HG02840 (cell line): ENCODE measurements around the gene LSM5.
A peak's percentile ranks its signal among the peaks of the same experiment; 100 is the strongest.

Experiments used
- ATAC-seq: cut with Tn5 transposase; IDR thresholded peaks from one replicate; pipeline ENCODE4 v1.9.1; 2021; ENCODE audit warnings: mild to moderate bottlenecking, moderate library complexity, moderate number of reproducible peaks; ENCODE audit not compliant: unreplicated experiment, low FRiP score

Gene LSM5

DNA sequence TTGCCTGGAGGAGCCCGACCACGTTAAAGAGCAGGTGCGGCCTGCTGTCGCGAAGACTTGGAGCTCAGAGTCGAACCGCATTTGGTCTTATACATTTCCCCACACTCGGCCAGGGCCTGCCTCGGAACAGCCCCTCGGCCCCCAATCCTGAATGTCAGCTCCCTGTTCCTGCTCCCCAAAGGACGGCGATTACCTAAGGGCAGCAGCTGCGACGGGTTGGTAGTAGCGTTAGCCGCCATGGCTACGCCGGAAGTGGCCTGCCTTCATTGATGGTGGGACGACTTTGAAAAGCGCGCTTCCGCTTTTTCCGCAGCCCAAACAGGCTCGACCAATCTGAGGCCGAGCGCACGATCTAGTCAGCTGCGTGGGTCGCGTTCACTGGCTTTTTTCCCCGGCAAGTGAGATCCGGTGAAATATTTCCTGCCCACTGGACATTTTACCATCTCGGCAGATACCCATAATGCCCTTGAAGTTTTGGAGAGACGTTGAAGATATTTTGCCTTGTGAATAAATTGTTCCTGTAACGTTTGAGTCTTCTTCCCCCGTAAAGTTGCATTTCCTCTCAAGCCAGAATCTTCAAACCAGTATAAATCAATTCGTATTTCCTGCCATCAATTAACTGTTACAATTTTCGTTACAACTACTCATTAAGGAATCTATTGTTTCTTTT is at the start of gene LSM5:
Gene LSM5, minus strand, starts transcription at position 254 of the 670 bp plus-strand sequence. Its CDS starts 15 bp downstream, at position 239.
- peak; percentile 82 for ATAC-seq

DNA sequence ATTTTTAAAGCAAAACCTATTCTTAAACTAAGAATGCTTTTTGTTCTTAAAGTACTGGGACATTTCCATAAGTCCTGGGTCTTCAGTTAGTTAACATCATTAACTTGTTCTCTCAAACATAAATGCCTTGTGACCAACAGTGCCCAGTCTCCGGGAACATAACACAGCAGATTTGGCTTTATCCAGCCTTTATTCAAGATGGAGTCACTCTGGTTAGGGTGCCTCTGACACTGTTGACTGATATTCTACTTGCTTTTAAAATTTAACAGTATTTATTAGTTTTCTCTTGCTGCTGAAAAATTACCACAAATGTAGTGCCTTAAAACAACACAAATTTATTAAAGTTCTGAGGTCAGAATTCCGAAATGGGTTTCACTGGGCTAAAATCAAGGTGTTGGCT is 49.2 kb upstream of the LSM5 start:
- no peak for ATAC-seq

DNA sequence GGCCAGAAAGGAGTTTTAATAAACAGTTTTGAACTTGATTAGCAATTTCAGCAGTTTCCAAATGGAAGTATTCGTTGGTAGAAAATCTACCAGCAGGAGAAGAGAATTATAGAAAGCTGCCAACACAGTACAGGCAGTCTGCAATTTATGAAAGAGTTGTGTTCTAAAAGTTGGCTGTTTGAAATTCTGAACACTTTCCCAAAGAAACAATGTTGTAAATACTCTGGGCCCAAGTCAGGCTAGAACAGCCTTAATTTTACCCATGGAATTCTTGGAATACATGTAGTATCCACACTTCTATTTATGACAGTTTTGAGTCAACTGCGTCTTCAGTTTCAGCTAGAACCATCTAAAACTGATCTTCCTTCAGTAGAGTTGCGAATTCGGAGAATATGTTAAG is 47.6 kb upstream of the LSM5 start:
- no peak for ATAC-seq

DNA sequence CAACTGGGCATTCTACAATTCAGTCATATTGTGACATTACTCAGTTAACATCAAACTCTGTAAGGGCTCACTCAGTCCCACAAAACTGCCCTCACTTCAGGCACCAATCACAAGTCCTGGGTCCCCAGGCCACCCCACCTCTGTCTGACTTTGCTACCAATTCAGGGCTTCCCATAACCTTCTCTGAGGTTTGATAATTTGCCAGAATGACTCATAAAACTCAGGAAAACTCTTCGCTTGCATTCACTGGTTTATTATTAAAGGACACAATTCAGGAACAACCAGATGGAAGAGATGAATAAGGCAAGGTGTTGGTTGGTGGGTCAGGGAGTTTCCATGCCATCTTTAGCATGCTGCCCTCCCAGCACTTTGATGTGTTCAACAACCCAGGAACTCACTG is 46.4 kb upstream of the LSM5 start:
- ATAC-seq: no peak

DNA sequence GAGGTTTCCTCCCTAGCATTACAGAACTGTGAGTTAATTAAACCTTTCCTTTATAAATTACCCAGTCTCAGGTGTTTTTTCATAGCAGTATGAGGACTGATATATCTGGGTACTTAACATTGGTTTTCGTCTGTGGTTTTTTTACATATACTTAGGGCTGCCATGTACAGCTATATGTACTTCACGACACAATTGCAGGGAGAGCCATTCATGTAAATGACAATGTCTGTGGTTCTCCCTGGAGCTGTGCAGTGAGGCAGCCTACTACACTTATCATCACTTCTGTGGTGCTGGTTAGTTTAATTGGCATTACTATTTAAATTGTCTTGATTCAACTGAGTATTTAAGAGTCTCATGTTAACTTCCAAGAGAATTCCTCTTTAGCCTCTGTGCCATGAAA is 45.8 kb upstream of the LSM5 start:
- ATAC-seq: no peak

DNA sequence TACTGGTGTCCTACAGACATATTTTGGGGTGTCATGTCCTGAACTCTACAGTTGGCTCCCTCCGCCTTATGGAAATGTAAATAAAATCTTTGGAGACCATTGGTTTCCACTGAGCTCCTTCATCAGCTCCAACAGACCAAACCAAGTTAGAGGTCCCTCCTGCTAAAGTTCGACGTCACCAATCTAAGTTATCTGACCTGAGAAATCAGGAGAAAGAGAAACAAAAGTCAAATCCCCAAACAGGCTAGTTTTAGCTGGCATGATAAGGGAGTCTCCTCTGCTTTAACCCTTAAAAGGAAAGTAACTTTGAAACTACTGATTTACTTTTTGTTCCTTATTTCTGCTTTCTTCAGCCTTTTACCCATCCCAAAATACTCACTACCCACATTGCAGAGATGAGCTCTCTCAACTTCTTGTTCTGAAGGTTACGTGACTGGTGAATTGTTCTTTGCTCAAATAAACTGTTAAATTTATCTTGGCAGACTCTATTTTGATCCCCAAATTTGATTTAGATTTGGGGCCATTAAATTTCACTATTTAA is 45.1 kb upstream of the LSM5 start:
- ATAC-seq: no peak

DNA sequence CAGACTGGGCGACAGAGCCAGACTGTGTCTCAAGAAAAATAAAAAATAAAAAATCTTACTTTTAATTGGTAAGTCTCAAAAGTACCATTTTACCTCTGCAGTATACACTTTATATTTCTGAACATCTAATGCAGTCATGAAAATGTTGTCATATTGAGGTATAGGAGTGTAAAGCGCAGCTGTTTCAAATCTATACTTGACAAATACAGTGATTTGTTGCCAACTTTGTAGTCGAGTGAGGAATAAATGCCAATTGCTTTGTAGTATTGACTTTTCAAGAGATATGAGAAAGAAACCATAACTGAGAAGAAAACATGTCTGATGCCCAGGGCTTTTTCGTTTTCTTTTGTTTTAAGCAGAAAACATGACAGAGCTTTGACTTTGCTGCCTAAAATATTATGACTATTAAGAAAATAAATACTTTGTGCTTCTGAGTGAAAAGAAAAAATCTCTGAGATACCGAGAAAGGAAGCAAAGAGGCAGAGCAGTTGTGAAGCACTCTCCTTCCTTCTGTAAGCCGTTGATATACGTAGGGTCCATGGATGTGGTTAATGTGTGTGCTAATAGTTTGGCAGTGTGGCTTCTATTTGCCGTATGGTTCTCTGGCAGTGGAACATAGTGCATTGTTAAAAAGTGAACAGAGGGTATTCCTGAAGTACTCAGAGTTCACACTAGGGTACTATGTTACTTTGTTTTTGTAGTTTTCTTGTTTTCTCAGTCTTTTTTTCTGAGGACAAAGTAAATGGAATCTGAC is 43.3 kb upstream of the LSM5 start:
- ATAC-seq: no peak

DNA sequence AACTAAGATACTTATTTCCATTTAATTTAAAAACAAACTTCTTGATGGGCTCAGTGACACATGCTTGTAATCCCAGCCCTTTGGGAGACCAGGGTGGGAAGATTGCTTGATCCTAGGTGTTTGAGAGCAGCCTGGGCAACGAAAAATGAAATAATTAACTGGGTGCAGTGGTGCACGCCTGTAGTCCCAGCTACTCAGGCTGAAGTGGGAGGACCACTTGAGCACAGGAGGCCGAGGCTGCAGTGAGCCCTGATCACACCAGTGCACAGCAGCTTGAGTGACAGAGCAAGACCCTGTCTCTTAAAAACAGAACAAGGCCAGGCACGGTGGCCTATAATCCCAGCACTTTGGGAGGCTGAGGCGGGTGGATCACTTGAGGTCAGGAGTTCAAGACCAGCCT is 42.5 kb upstream of the LSM5 start:
- no peak for ATAC-seq

DNA sequence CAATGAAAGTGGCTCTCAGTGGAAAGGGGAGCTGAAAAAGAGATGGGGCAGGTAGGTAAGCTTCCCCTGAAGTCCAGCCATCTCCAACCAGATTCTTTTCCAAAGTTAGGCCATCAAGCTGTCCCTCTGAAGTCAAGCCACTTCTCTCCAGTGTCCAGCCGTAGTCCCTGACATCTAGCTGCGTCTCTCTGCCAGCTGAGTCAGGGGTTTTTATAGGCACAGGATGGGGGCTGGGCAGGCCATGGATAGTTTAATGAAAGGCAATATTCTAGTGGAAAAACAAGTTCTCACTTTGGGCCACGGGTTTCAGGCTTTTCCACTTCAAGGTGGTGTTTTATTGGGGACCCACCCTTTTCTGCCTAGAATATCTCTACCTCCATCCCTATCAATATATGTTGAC is 41.9 kb upstream of the LSM5 start:
- no peak for ATAC-seq

DNA sequence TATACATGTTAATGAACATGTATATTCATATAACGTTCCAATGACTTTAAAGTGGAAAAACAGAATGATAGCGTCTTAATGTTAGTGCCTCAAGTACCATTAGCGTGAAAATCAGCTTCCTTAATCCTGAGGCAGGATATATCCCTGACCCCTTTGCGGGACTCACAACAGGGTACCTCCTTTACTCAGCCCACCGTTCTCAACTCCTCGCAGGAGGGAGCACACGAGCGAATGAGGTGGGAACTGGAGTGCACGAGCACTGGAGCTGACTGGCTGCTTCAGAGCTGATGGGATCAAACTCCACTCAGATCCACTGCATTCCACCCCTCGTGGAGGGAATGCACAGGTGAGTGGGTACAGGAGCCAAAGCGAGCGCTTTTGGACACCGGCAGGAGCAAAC is 41.2 kb upstream of the LSM5 start:
- ATAC-seq: no peak

DNA sequence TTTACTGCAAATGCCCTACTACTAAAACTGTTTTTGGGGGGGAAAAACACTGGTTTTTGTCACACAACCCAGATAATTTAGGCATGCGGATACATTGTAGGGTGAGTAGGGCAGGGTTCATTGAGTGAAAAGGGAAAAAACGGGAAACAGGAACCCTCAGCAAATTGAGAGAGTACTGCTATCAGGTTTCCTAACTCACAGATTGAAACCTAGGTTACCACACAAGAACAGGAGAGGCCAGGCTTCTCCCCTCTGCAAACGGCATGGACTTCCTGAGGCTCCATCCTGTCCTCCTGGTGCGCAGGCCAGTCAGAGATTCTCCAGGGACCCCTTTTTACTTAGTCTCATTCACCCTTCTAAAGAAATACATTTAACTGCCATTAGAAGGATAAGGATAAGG is 35.7 kb upstream of the LSM5 start:
- no peak for ATAC-seq

DNA sequence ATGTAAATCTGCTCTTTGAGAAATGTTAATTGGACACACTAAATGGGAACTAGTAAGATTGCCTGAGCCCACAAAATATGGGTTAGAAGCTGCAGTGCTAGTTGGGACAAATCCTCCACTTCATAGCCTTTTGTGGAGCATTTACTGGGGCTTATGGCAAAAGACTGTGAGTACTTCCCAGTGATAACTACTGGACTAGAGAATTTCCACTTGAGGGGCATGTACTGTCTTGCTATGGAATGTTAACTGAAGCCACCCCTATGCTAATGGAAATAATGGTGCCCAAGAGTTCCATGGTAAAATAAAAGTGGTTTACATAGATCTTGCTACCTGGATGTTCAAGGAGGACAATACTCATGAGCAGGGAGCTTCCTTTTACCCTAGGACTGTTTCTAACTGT is 34.5 kb upstream of the LSM5 start:
- ATAC-seq: no peak

DNA sequence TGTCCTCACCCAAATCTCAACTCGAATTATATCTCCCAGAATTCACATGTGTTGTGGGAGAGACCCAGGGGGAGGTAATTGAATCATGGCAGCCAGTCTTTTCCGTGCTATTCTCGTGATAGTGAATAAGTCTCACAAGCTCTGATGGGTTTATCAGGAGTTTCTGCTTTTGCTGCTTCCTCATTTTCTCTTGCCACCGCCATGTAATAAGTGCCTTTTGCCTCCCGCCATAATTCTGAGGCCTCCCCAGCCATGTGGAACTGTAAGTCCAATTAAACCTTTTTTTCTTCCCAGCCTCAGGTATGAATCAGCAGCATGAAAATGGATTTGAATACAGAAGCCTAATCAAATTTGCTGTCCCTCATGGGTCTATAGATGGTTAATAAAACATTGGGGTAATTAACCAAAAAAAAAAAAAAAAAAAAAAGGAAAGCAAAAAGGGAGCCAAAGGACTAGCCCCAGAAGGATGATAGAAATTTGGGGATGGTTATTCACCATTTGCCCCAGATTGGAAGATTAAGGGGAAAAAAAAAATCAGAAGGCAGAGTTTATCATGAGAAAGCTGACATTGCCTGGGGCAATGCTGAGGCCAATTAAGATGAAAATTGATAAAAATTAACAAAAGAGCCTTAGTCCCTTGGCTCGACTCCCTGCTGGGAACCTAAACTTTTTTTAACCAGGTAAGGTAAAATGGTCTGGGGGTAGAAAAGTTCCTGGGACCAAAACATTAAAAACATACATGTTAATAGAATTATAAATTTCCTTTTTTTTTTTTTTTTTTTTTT is 32.8 kb upstream of the LSM5 start:
- ATAC-seq: no peak

DNA sequence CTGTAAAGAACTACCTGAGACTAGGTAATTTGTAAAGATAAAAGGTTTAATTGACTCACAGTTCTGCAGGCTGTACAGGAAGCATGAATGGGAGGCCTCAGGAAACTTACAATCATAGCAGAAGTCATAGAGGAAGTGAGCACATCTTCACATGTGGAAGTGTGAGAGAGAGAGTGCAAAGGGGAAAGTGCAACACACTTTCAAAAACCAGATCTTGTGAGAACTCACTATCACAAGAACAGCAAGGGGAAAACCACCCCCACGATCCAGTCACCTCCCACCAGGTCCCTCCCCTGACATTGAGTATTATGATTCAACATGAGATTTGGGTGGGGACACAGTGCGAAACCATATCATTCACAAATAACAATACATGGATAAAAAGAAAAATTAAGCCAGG is 29.6 kb upstream of the LSM5 start:
- ATAC-seq: no peak

DNA sequence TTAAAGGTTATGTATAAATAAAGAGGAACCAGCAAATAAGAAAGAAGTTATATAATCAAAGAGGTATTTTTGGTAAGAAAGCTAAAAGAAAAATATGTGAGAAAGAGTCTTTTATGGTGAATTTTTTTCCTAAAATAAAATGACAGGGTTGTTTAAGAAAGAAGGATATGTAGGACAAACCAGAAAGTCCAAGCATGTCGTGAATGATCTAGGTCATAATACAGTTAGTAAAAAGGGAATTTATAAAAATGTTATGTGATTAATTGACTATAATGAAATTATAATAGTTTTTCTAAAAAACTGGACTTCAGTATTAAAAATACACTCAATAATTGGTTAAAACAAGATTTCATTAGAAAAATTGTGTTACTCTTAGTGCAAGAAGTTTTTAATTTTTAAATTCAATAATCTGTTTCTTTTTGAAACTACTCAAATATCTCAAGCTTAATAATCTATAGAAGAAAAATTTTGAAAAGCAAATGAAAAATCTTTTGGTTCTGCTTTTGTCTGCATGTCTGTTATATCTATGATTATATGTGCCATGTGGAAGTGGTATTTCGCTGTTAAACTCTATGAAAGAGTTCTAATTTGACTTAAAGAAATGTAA is 28.5 kb upstream of the LSM5 start:
- ATAC-seq: no peak

DNA sequence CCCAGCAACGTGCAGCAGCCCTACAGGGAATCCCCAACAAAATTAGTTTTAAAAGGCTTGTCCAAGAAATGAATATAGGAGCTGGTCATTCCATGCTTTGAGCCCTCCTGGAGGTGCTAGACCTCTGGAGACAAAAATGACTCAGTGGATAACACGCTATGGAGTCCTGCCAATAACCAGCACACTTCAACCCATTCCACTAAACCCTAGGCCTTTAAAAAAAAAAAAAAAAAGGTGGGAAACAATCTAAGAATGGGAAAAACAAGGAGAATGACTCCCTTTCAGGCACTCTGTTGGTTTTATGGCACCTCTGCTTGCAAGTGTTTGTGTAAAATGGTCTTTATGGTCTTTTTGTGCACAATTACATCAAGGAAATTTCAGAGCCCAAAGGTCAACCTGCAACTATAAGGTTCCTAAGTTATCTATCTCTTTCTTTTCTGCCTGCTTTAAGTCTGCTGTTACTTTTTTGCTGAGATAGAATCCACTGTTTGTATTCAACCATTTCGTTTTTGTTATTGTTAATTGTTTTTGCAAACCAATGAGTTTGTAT is 26.4 kb upstream of the LSM5 start:
- no peak for ATAC-seq

DNA sequence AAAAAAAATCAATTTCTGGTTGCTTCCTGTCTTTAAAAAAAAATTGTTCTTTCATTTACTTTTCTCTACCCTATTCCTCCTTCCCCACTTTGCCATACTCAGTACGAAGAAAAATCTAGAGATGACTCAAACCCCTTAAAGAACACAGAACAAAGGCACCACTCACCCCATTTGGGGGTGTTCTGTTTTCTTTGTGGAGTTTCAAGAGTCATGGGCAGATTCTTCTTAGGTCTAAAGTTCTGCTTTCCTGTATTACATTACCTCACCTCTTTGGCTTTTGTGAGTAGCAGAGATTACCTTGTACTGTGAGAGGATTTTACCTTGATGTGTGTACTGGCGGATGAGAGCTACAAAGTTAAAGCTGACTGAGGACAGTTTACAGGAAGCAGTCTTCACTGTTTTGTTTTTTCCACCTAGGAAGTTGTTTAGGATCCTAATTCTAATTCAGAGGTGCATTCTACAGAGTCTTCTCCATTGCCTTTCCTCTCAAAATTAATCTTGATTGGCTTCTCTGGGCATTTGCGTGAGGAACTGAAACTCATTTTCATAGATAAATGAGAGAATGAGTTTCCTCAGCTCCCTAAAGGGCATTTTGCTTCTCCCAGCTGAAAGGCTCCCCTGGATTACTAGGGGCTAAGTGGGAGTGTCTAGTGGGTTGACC is 25.8 kb upstream of the LSM5 start:
- peak; percentile 82 for ATAC-seq

DNA sequence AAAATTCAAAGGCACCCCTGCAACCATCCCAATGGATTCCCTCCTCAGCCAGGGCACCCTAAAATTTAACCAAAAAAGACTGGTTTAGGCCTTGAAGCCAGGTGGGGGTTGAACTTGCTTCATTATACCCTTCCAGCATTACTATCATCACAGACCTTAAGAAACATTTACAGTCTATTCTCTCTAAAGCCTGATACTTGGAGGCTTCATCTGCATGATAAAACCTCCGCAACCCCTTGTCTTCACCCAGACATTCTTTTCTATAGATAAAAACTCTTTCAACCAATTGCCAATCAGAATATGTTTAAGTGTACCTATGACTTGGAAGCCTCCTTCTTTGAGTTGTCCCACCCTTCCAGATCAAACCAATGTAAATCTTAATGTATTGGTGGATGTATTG is 23.0 kb upstream of the LSM5 start:
- no peak for ATAC-seq

DNA sequence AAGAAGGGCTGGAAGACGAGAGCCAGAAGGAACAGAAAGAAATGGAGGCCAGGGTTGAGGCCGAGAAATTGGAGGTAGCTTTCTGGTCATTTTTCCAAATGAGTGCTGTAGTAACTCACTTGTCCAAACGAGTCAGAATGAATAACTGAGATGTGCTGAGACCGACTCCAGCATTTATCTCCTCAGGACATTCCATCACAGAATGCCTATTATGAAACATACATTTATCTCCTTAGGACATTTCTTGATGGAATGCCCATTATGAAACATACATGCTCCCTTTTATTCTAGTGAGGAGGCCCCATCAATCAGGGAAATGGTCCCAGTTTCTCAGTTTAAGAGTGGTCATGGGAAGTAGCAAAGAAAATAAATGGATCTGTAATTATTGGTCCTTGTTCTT is 21.6 kb upstream of the LSM5 start:
- ATAC-seq: no peak

DNA sequence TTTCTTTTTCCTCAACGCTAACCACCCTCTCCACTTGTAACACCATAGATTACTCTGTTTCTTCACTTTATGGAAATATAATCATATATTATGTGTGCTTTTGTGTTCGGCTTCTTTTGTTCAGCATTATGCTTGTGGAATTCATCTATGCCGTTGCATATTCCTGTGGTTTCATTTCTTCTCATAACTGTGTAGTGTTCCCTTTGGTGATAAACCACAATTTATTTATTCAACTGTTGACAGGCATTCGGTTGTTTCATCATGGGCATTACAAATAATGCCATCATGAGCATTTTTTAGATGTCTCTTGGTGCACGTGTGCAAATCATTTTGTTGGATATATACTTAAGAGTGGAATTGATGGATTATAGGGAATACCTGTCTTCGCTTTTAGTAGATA is 17.2 kb upstream of the LSM5 start:
- ATAC-seq: no peak
